Hematopoietic multipotent progenitor cell treated with erythropoietin and hydrocortisone succinate and interleukin-3 and kit ligand, for 15 days (in vitro differentiated cells): ENCODE measurements around the gene HK2.

Experiments used
- DNase-seq: peaks from one replicate; pipeline ENCODE4 v3.0.0-alpha.2; 2015; ENCODE audit warnings: low spot score

The HK2 gene

DNA sequence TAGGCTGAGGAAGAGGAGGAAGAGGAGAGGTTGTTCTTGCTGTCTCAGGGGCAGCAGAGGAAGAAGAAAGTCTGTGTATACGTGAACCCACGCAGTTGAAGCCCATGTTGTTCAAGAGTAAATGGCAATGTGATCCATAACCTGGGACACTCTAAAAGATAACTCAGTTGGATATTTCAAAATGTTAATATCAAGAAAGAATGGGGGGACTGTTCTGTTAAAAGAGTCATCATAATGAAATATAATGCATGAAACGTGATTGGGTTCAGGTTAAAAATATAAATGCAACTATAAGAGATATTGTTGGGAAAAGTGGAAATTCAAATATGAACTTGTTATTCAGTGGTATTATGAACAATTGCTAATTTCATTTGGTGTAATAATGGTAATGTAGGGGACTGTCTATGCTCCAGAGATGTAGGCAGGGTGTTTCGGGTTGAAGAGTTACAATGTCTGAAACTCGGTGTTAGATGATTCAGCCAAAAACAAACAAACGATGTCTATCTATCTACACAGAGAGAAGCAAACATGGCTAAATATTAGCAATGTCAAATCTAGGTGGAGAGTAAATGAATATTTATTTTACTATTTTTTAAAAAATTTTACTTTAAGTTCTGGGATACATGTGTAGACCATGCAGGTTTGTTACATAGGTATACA lies 103.4 kb downstream of the HK2 start:
- no peak for DNase-seq

DNA sequence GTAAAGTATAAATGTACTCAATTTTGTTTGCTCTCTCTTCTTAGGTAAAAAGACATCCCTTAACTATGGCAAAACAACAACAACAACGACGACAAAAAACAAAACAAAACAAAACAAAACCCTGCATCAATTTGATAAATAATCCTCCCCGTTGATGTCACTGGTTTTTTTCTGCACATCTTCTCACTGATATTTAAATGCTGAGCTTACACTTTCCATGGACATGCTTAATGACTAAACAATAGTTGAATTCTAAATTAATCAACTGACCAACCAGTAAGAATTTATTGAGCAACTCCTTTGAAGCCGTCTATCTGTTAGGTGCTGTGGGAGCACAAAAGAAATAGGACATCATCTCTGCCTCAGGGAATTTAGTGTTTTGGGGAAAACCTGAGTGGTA lies 104.3 kb downstream of the HK2 start:
- no peak for DNase-seq

DNA sequence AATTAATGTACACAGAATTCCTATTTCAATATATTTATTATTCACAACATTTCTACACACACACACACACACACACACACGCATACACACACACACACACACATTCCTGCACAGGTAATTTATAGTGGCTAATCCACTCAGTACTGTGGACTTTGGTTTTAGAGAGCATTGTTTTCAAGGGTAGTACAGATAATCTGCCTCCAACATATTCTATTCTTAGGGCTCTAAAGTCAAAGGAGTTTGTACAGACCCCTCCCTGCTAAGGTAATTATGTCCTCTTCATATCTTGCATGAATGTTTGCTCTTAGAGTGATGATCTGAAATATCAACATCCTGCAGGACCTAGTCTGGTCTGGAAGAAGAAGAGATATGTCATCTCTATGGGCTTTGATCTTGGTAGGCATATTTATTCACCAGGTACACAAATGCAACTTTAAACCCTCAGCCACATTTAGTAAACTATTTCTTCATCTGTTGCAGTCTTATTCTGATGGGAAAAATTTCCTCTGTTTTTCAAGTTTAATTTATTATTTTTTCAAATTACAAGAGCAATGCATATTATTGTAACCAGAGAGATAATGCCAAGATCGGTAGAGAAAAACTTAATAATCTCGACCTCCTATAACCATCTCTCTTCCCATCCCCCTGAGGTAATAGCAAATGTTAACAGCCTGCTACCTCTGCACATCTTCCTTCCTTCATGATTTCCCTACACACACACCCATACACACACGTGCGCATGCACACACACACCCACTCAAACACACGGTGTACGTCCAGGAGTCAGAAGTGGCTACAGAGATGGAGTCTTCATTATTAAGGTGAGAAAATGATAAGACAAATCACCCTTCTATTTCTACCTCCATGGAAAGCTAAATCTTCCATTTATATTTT lies 106.2 kb downstream of the HK2 start:
- DNase-seq, result no peak

DNA sequence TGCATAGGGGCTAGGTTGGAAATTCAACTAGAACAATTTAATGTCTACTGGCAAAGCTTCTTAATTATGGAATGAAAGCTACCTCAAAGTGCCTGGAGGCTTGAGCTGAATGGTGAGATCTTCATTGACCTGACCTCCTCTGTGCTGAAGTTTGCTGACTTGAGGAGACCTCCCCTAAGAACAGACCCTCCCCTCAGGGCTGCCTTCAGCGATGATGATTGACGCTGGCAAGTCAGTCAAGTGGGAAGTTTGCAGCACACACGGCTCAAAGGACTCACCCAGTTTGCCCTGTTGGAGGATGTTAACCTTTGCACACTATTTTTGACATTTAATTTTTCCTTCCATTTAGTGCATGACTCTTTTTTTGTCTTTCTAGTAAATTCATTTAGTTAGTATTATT lies 107.4 kb downstream of the HK2 start:
- no peak for DNase-seq

DNA sequence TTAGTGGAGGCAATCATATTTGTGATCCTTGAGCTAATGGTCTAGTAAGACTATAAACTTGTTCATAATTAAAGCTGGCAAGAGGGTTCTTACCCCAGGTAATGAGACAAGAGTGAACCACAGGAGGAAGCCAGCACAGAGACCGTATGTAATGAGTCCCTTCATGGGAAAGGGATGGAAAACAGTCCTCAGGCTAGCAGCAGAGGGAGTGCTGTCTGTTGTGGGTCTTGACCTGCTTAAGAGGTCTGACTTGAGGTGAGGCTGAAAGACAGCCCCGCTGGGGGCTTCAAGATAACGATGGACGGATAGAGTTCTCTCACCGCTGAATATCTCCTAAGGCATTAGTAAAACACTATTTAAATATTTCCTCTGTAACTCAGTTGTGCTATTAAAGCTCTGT lies 108.3 kb downstream of the HK2 start:
- no peak for DNase-seq
